ENCODE data around the gene WDR86.

GRCh38 chr7:151415375-151416105, 5.7 kb upstream of the WDR86 start:
- TF ChIP-seq CTCF (IDR thresholded peaks at IDR 0.05 in 2 of 3, conservative IDR thresholded peaks at IDR 0.05 in 1 of 3; ENCODE audit: borderline replicate concordance in 1 of 3, insufficient read depth in 1 of 3, low read depth in 2 of 3, low read length in 2 of 3), result no peak
- TF ChIP-seq EZH2phosphoT487 (IDR thresholded peaks at IDR 0.05; ENCODE audit: borderline replicate concordance), result no peak
- no peak for TF ChIP-seq SIN3A (IDR thresholded peaks at IDR 0.05; ENCODE audit: low read depth)
- TF ChIP-seq RAD21 (IDR thresholded peaks at IDR 0.05; ENCODE audit: low read depth), result no peak
- TF ChIP-seq POLR2A (IDR thresholded peaks at IDR 0.05; ENCODE audit: borderline replicate concordance, extremely low read depth, insufficient read depth, insufficient read length), result no peak
- no peak for TF ChIP-seq ZFX (IDR thresholded peaks at IDR 0.05)

All from HCT116 (cell line).